ENCODE data around the gene CDK9. TPM values are rescaled to one million over a fixed set of nuclear protein-coding genes. Genes with fewer than 3 reads are reported as not detected.

Gene CDK9
- total and polyA plus RNA-seq, 2 of the 4 experiments (the other 2 are of a cell fraction): 30.3 to 49.9 TPM

DNA sequence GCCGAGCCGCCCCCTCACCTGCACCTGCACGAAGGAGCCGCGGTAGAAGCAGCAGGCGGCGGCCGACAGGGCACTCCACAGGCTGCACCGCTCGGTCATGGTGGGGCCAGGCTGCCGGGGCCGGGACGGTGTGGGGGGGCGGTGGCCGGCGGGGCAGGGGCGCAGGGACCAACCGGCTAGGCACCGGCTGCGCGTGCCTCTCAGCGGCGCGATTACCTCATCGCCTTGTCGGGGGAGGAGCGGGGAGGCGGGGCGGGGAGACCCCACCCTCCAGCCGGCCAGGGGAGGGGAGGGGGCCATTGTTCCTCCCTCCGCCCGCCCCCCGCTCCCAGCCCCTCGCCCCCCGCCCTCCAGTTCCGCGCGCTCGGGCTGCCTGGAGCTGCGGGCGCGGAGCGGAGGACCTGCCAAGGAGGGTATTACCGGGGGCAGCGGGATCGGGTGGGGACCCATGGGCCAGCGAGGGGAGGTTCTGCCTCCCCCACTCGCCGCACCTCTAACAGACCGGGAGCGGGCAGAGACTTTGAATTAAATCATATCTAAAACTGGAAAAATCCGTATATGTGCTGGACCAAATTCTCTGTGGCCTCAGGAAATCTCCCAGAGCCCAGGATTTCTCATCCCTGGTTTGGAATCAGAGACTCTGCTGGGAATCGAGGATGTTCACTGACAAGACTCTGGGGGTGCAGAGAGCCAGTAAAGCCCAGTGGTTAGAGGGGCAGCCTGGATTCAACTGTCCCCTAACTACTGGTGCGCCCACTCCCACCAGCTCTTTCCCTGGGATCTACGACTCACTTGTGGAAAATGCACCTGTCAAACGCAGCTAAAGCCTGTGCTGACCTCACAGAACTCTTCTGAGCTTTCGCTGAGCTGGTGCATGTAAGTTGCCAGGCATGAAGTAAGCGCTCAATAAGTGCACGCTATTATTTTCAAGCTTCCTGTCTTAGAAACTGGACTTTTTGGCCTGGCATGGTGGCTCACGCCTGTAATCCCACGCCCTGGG, 30.5 kb upstream of the CDK9 start:
- H3K18ac ChIP-seq (ENCODE audit: low read depth, low read length): no peak overlapping the region
- H2AK9ac ChIP-seq (replicated peaks; ENCODE audit: low read depth, low read length, poor library complexity): no peak overlapping the region
- H4K20me1 ChIP-seq (ENCODE audit: insufficient read depth, low read length): peaks cover 6% of the 10 kb centered on the region; the same call in 1 of the 2 replicates
- no peak overlapping the region for H3K4ac ChIP-seq (ENCODE audit: low read depth, low read length)
- H2BK20ac ChIP-seq (ENCODE audit: low read depth, low read length): no peak overlapping the region
- no peak overlapping the region for H4K91ac ChIP-seq (ENCODE audit: insufficient read depth, low read depth, low read length)
- in situ Hi-C loops (cut with MboI; ENCODE audit: low sequenced_read_pairs) (no loop called here), dilution Hi-C loops (cut with HindIII; ENCODE audit: low sequenced_read_pairs, unreplicated experiment) (no loop called here), intact Hi-C loops (cut with micrococcal nuclease) (no loop called here)
- peaks cover 52% of the 10 kb centered on the region for H3K27me3 ChIP-seq (ENCODE audit: control insufficient read depth, insufficient read depth, low read length)
- H4K5ac ChIP-seq (ENCODE audit: low read depth, low read length): no peak overlapping the region
- no peak overlapping the region for H3K56ac ChIP-seq (ENCODE audit: extremely low read depth, insufficient read depth, low read length)
- TF ChIP-seq MAFK (IDR thresholded peaks at IDR 0.05; ENCODE audit: low read depth, low read length): no peak
- TF ChIP-seq, protein P1, sequence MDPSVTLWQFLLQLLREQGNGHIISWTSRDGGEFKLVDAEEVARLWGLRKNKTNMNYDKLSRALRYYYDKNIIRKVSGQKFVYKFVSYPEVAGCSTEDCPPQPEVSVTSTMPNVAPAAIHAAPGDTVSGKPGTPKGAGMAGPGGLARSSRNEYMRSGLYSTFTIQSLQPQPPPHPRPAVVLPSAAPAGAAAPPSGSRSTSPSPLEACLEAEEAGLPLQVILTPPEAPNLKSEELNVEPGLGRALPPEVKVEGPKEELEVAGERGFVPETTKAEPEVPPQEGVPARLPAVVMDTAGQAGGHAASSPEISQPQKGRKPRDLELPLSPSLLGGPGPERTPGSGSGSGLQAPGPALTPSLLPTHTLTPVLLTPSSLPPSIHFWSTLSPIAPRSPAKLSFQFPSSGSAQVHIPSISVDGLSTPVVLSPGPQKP (IDR thresholded peaks at IDR 0.05; ENCODE audit: borderline replicate concordance, low read depth, low read length): no peak
- no peak for TF ChIP-seq MXI1 (IDR thresholded peaks at IDR 0.05; ENCODE audit: borderline replicate concordance, low read depth, low read length)
- no peak for TF ChIP-seq SMC3 (IDR thresholded peaks at IDR 0.05; ENCODE audit: low read depth, low read length)
- TF ChIP-seq CEBPB (IDR thresholded peaks at IDR 0.05; ENCODE audit: low read depth, low read length): no peak
- H4K8ac ChIP-seq (ENCODE audit: low read depth in 2 of 2, low read length in 2 of 2): no peak overlapping the region
- ChIA-PET POLR2A (ENCODE audit: unreplicated experiment) (no interaction called here), CTCF (no interaction called here)
- no peak overlapping the region for H2BK5ac ChIP-seq (ENCODE audit: low read depth, low read length, poor library complexity, severe bottlenecking)
- H3K36me3 ChIP-seq (ENCODE audit: control insufficient read depth, insufficient read depth, low read length): no peaks in the 10 kb centered on the region
- WGBS, 2 experiments (ENCODE audit: extremely low coverage in 2 of 2, insufficient read length in 1 of 2): 28% methylated on average over 18 of the region's 61 CpGs; no CpG with 5 or more reads in 1 of the 2 experiments
- H3K9me1 ChIP-seq (ENCODE audit: insufficient read depth, low read length): peaks cover 3% of the 10 kb centered on the region; the same call in 1 of the 2 replicates
- no peak overlapping the region for H2AK5ac ChIP-seq (ENCODE audit: low read depth, low read length)
- no peak overlapping the region for H2BK120ac ChIP-seq (ENCODE audit: low read depth, low read length)
- H3K79me1 ChIP-seq (ENCODE audit: low read depth in 1 of 2, low read length in 2 of 2): no peaks in the 10 kb centered on the region
- DNase-seq (no peak), ATAC-seq (ENCODE audit: low read depth) (no peak)
- H3K23ac ChIP-seq (ENCODE audit: low read depth, low read length): no peak overlapping the region
- H3K14ac ChIP-seq (replicated peaks; ENCODE audit: low read depth, low read length): no peak overlapping the region
- no peak overlapping the region for H2BK15ac ChIP-seq (ENCODE audit: low read depth, low read length)
- no peak overlapping the region for H2AFZ ChIP-seq (replicated peaks; ENCODE audit: low read length, poor library complexity)
- no peak overlapping the region for H3K4me2 ChIP-seq (ENCODE audit: low read depth, low read length)
- no peak overlapping the region for H3K27ac ChIP-seq (ENCODE audit: insufficient read depth, low read length)
- no peaks in the 10 kb centered on the region for H3K4me1 ChIP-seq (ENCODE audit: control insufficient read depth, insufficient read depth, low read length)
- BruUV-seq (replicated peaks): no TSS peak
- H3K9me3 ChIP-seq (ENCODE audit: control insufficient read depth, insufficient read depth, low read length): no peaks in the 10 kb centered on the region
- no peak overlapping the region for H3K4me3 ChIP-seq (ENCODE audit: insufficient read depth, low read depth, low read length)
- H3K9ac ChIP-seq (ENCODE audit: low read depth, low read length): no peak overlapping the region
